ENCODE measurements around the gene GPR31.
"Not testable (repeated sequence)": the region's sequence is repeated elsewhere in the genome, so short reads cannot be mapped to it uniquely, and the experiment has no call there.

GRCh38 chr6:167187275-167187674, 29.5 kb upstream of the GPR31 start:
- not testable (repeated sequence) for TF ChIP-seq CTCF (conservative IDR thresholded peaks at IDR 0.05; ENCODE audit: low read depth, low read length); EZH2phosphoT487 (IDR thresholded peaks at IDR 0.05; ENCODE audit: borderline replicate concordance, low read length); EZH2 (IDR thresholded peaks at IDR 0.05; ENCODE audit: low read length, unreplicated experiment)
